Measurements from ENCODE around the gene COL13A1. TPM values are rescaled to one million over a fixed set of nuclear protein-coding genes. Genes with fewer than 3 reads are reported as not detected.

COL13A1 gene
- total RNA-seq, 1 experiment from 2014 or later: 3.6 TPM

DNA sequence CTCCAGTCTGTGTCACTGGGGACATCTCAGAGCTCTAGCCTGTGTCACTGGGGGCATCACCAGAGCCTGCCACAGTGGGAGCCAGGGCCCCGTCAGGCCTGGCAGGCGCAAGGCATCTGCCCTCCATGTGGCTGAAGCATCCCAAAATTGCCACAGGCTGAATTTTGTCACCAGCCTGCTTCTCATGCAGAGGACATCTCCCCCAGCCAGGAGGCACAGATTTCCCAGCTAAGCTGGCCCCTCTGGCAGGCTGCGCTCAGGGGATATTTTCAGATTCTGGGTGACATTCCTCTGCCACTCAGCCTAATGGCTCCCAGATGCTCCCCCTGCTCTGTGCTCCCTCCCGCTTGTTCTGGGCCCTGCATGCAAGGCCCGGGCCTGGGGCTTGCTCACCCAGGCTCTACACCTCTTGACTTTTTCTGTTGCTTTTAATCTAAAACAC lies 64.6 kb downstream of the COL13A1 start:
- DNase-seq: no peak
- peaks cover 72 to 78% of the 10 kb centered on the region in 2 experiments for H3K4me1 Mint-ChIP-seq
- H3K27me3 Mint-ChIP-seq (ENCODE audit: low read depth): peaks cover 11% of the 10 kb centered on the region
- peak overlapping the region in 2 of 3 experiments; percentile 41 to 89; a peak in 3 of 7 replicates for H3K27ac Mint-ChIP-seq
- TF ChIP-seq, protein P1, sequence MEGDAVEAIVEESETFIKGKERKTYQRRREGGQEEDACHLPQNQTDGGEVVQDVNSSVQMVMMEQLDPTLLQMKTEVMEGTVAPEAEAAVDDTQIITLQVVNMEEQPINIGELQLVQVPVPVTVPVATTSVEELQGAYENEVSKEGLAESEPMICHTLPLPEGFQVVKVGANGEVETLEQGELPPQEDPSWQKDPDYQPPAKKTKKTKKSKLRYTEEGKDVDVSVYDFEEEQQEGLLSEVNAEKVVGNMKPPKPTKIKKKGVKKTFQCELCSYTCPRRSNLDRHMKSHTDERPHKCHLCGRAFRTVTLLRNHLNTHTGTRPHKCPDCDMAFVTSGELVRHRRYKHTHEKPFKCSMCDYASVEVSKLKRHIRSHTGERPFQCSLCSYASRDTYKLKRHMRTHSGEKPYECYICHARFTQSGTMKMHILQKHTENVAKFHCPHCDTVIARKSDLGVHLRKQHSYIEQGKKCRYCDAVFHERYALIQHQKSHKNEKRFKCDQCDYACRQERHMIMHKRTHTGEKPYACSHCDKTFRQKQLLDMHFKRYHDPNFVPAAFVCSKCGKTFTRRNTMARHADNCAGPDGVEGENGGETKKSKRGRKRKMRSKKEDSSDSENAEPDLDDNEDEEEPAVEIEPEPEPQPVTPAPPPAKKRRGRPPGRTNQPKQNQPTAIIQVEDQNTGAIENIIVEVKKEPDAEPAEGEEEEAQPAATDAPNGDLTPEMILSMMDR (conservative IDR thresholded peaks at IDR 0.05): no peak
- H3K56ac ChIP-seq (ENCODE audit: insufficient read length, low read depth, low read length): no peak overlapping the region
- no peak overlapping the region for H3K18ac ChIP-seq (ENCODE audit: insufficient read length, low read depth, low read length)
- no peaks in the 10 kb centered on the region for H3K79me1 ChIP-seq (ENCODE audit: insufficient read depth, low read depth, low read length, poor library complexity, severe bottlenecking)
- no peaks in the 10 kb centered on the region for H3K9me3 ChIP-seq (ENCODE audit: control insufficient read depth, low read depth, low read length)
- no peaks in the 10 kb centered on the region for H4K20me1 ChIP-seq (ENCODE audit: control insufficient read depth, insufficient read depth, insufficient read length)
- no peak overlapping the region for H3K27ac ChIP-seq (ENCODE audit: insufficient read length, low read depth, low read length)
- no peaks in the 10 kb centered on the region for H3K79me2 ChIP-seq (ENCODE audit: insufficient read depth, low read length)
- no peak overlapping the region for H2BK120ac ChIP-seq (ENCODE audit: low read depth, low read length, poor library complexity, severe bottlenecking)
- no CpG with 5 or more reads among the region's 5 CpGs for WGBS (ENCODE audit: extremely low coverage, insufficient read length, low lambda C conversion rate)
- peaks cover 2% of the 10 kb centered on the region for H3K23me2 ChIP-seq (ENCODE audit: insufficient read length, low read depth, low read length, poor library complexity, severe bottlenecking)
- H2AFZ ChIP-seq (ENCODE audit: low read length): no peak overlapping the region
- H3K9me3 Mint-ChIP-seq: no peaks in the 10 kb centered on the region
- H4K8ac ChIP-seq (replicated peaks; ENCODE audit: insufficient read length, low read depth, low read length): no peak overlapping the region
- no peak overlapping the region for H2AK5ac ChIP-seq (ENCODE audit: insufficient read length, low read length)
- H4K5ac ChIP-seq (ENCODE audit: insufficient read length, low read depth, low read length): no peak overlapping the region
- peak overlapping the region; percentile 31 for H3K14ac ChIP-seq (ENCODE audit: insufficient read depth, low read length)
- no peaks in the 10 kb centered on the region for H3K27me3 ChIP-seq (ENCODE audit: insufficient read depth, low read length)
- H2BK20ac ChIP-seq (ENCODE audit: low read depth, low read length, poor library complexity, severe bottlenecking): no peak overlapping the region
- H3K4me1 ChIP-seq (ENCODE audit: insufficient read depth, low read length): peaks cover 32% of the 10 kb centered on the region
- peak overlapping the region in 1 of 2 experiments; percentile 3; a peak in 1 of 5 replicates for H3K4me3 Mint-ChIP-seq
- no peak overlapping the region for H3K9ac ChIP-seq (ENCODE audit: extremely low read depth, insufficient read length, low read length)
- no peak overlapping the region for H3K4ac ChIP-seq (ENCODE audit: low read depth, low read length)
- no peak overlapping the region for H4K91ac ChIP-seq (ENCODE audit: insufficient read length, low read depth, low read length)
- H3T11ph ChIP-seq (ENCODE audit: low read length): no peak overlapping the region
- H2BK15ac ChIP-seq (ENCODE audit: low read depth, low read length): no peak overlapping the region
- no peak overlapping the region for H3K4me2 ChIP-seq (ENCODE audit: insufficient read depth, insufficient read length, low read length)
- H2BK5ac ChIP-seq (ENCODE audit: insufficient read length, low read length): no peak overlapping the region
- no peak overlapping the region for H2BK12ac ChIP-seq (ENCODE audit: insufficient read length, low read depth, low read length)
- no peaks in the 10 kb centered on the region for H3K36me3 Mint-ChIP-seq (ENCODE audit: insufficient read depth in 1 of 3, low read depth in 3 of 3)
- H3K23ac ChIP-seq (ENCODE audit: insufficient read length, low read depth, low read length): no peak overlapping the region

All from H9 (cell line).